VCaP (cell line): Measurements from ENCODE around the gene CNTN4.
A peak's percentile ranks its signal among the peaks of the same experiment; 100 is the strongest.

Experiments
- H3K27ac ChIP-seq: fragments of 450-650 bp; 2 replicates; pipeline ENCODE4 v1.5.1; 2017
- TF ChIP-seq, protein P1 (sequence below): fragments of 450-650 bp; conservative IDR thresholded peaks from 2 replicates; pipeline ENCODE4 v1.5.1; 2017; ENCODE audit warnings: mild to moderate bottlenecking, moderate library complexity

Gene CNTN4

DNA sequence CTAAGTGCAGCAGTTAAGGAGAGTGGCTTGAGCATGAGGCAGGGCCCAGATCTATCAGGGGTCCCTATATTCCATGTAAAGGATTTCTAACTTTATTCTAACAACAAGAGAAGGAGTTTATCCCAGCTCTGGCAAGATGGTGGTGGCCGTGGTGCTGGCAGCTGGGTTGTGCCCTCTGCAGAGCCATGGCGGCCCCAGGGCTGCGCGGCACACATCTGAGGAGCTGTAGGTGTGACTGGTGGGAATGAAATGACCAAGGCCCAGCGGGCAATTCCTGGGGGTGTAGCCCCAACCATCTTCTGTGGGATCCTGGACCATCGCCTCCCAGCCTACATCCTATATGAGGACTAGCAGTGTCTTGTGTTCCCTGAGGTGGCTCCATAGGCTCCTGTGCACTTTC is 263.5 kb downstream of the CNTN4 start:
- TF ChIP-seq, protein P1, sequence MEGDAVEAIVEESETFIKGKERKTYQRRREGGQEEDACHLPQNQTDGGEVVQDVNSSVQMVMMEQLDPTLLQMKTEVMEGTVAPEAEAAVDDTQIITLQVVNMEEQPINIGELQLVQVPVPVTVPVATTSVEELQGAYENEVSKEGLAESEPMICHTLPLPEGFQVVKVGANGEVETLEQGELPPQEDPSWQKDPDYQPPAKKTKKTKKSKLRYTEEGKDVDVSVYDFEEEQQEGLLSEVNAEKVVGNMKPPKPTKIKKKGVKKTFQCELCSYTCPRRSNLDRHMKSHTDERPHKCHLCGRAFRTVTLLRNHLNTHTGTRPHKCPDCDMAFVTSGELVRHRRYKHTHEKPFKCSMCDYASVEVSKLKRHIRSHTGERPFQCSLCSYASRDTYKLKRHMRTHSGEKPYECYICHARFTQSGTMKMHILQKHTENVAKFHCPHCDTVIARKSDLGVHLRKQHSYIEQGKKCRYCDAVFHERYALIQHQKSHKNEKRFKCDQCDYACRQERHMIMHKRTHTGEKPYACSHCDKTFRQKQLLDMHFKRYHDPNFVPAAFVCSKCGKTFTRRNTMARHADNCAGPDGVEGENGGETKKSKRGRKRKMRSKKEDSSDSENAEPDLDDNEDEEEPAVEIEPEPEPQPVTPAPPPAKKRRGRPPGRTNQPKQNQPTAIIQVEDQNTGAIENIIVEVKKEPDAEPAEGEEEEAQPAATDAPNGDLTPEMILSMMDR, result no peak
- no peak overlapping the region for H3K27ac ChIP-seq

- TF ChIP-seq, protein P1, result no peak
- H3K27ac ChIP-seq, result no peak overlapping the region
Observed at GRCh38 chr3:2363854-2364253, 265.2 kb downstream of the CNTN4 start.

- TF ChIP-seq, protein P1, result no peak
- no peak overlapping the region for H3K27ac ChIP-seq
Observed at GRCh38 chr3:2370317-2370716, 271.7 kb downstream of the CNTN4 start.

- TF ChIP-seq, protein P1, result no peak
Observed at GRCh38 chr3:2372306-2372705, 273.6 kb downstream of the CNTN4 start.

GRCh38 chr3:2375376-2375775 is 276.7 kb downstream of the CNTN4 start:
- H3K27ac ChIP-seq, result no peak overlapping the region
- TF ChIP-seq, protein P1, result no peak

More at GRCh38 chr3:2372306-2372705, 273.6 kb downstream of the CNTN4 start:
- peak overlapping the region; percentile 26 for H3K27ac ChIP-seq

GRCh38 chr3:2377281-2377680 is 278.6 kb downstream of the CNTN4 start:
- H3K27ac ChIP-seq, result no peak overlapping the region
- TF ChIP-seq, protein P1, result no peak

- TF ChIP-seq, protein P1, result no peak
- H3K27ac ChIP-seq, result peak overlapping the region; percentile 56
Observed at GRCh38 chr3:2390926-2391532, 292.4 kb downstream of the CNTN4 start.
